HG03558 (cell line): ENCODE results near the gene ZBTB44.
"Not testable (repeated sequence)": the region's sequence is repeated elsewhere in the genome, so short reads cannot be mapped to it uniquely, and the experiment has no call there.

Experiments used
- ATAC-seq: cut with Tn5 transposase; IDR thresholded peaks from one replicate; pipeline ENCODE4 v1.9.1; 2021; ENCODE audit warnings: moderate number of reproducible peaks; ENCODE audit not compliant: unreplicated experiment; ENCODE audit errors: extremely low read depth

Gene ZBTB44, protein sequence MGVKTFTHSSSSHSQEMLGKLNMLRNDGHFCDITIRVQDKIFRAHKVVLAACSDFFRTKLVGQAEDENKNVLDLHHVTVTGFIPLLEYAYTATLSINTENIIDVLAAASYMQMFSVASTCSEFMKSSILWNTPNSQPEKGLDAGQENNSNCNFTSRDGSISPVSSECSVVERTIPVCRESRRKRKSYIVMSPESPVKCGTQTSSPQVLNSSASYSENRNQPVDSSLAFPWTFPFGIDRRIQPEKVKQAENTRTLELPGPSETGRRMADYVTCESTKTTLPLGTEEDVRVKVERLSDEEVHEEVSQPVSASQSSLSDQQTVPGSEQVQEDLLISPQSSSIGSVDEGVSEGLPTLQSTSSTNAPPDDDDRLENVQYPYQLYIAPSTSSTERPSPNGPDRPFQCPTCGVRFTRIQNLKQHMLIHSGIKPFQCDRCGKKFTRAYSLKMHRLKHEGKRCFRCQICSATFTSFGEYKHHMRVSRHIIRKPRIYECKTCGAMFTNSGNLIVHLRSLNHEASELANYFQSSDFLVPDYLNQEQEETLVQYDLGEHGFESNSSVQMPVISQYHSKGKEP

DNA sequence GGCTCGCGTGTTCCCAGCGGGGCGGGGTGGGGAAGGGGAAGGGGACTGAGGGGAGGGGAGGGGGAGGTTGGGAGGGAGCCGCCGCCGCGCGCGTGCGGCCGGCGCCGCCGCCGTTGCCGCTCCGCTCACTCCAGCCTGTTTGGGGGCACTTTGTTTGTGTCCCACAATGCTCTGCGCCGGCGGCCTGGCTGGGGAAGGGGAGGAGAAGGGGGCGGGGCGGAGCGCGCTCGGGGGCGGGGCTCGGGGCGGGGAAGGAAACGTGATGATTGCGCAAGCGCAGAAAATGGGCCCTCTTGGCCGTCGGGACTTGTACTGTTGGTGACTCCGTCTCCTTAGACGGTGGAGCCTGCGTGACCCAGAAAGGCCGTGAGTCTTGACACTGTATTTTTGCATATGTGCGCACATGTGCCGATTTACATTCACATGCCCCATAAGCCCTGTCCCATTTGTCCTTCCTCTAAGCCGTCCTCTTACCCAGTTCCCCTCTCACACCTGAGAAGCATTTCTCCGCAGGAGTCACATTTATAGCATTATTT is at the start of gene ZBTB44:
Gene ZBTB44, minus strand, starts transcription at position 168 of the 536 bp plus-strand sequence. CDS start 53,044 bp downstream, outside the sequence.
- peak; percentile 40 for ATAC-seq

DNA sequence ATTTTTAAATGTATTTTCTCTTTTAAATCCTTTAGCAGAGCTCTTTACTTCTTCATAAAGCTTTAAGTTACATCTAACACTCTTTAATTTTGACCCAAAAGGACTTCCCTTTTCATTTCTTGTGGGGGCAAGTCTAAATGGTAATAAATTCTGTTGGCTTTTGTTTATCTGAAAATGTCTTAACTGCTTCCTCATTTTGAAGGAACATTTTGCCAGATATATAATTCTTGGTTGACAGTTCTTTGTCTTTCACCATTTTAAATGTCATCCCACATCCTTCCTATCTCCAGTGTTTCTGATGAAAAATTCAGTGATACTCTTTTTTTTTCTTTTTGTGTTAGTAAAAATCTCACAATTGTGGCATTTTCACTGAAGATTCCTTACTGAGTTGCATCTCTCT is 44.7 kb upstream of the ZBTB44 start:
- no peak for ATAC-seq

DNA sequence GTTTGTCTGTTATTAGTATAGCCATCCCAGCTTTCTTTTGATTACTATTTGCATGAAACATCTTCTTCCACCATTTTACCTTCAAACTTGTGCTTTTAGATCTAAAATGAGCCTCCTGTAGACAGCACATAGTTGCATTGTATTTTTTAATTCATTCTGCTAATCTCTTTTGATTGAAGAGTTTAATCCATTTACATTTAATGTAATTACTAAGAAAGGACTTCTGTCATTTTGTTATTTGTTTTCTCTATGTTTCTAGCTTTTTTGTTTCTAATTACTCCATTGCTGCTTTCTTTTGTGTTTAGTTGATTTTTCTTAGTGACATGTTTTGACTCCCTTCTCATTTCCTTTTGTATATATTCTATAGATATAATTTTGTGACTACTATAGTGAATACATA is 43.7 kb upstream of the ZBTB44 start:
- ATAC-seq: no peak

DNA sequence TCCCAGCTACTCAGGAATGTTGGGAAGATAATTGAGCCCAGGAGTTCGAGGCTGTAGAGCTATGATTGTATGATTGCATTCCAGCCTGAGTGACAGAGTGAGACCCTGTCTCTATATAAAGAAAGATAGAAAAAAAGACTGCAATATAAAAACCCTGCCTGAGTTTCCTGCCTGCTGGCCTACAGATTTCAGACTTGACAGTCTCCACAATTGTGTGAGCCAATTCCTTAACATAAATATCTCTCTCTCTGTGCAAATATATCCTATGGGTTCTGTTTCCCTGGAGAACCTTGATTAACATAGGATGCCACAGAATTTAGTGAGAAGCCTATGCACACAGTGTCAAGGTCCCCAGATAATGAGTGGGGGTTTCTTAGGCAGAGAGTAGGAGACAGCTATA is 32.5 kb upstream of the ZBTB44 start:
- no peak for ATAC-seq

DNA sequence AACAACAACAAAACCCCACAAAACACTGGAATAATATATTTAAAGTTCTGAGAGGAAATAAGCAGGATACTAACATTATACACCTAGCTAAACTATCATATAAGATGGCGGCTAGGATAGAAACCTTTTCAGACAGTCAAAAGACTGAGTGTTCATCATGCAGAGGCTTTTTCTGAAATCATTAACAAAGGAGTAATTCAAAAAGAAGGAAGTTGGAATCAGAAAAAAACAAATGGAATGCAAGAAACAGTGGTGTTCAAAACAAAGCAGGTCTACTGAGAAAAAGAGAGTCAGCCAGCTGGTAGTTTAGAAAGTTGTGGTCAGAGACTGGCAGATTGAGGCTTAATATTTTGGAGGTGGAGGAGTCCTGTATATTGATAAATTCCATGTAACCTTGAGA is 30.1 kb upstream of the ZBTB44 start:
- no peak for ATAC-seq

DNA sequence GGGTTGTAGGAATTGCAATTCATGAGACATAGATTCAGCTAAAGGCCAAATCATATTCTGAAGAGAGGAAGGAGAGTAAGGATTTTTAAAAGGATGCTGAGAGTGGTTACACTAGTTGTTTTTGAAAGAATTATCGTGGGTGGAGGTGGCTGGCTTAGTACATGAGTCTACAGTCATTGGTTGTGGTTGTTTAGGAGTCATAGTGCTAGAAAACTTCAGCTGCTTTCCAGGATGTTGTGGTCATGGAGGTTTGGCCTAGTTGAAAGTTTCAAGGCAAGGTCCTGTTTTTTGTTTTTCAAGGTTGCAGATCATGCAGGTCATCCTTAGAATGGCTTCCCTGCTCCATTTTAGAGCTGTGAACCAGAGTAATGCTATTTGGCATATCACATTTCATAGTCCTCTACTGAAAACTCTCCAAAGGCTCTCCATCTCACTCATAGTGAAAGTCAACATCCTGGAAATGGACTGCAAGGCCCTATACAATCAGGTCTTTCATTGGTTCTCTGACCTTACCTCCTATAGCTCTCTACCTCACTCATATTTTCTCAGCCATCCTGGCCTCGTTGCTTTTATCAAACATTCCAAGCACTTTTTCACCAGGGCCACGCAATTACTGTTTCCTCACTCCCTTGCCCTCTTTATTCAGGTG is 26.1 kb upstream of the ZBTB44 start:
- no peak for ATAC-seq

DNA sequence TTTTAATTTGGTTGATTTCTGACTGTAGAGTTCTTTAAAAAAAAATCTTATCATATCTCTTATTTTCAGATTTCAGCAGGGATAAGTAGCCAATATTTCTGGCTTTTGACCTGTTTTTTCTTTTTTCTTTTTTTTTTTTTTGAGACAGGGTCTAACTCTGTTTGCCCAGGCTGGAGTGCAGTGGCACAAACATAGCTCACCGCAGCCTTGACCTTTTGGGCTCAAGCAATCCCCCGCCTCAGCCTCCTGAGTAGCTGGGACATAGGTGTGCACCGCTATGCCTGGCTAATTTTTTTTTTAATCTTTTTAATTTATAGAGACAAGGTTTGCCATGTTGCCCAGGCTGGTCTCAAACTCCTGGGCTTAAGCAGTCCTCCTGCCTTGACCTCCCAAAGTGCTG is 23.9 kb upstream of the ZBTB44 start:
- no peak for ATAC-seq

DNA sequence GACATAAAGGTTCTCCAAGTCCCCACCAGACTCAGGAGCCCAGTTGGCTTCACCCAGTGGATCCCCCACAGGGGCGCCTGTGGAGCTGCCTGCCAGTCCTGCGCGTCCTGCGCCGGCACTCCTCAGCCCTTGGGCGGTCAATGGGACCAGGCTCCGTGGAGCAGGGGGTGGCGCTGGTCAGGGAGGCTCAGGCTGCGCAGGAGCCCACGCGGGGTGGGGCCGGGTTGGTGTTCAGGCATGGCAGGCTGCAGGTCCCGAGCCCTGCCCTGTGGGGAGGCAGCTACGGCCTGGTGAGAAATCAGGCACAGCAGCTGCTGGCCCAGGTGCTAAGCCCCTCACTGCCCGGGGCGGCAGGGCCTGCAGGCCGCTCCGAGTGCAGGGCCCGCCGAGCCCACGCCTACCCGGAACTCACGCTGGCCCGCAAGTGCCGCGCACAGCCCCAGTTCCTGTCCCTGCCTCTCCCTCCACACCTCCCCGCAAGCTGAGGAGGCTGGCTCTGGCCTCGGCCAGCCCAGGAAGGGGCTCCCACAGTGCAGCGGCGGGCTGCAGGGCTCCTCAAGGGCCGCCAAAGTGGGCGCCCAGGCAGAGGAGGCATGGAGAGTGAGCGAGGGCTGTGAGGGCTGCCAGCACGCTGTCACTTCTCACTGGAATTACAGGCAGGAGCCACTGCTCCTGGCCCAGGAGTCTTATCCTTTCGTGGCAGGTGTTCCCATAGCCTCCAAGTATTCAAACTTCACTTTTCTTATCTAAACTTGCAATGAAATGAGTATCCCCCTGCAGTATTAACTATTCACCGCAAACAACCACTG is 22.8 kb upstream of the ZBTB44 start:
- ATAC-seq: no peak

DNA sequence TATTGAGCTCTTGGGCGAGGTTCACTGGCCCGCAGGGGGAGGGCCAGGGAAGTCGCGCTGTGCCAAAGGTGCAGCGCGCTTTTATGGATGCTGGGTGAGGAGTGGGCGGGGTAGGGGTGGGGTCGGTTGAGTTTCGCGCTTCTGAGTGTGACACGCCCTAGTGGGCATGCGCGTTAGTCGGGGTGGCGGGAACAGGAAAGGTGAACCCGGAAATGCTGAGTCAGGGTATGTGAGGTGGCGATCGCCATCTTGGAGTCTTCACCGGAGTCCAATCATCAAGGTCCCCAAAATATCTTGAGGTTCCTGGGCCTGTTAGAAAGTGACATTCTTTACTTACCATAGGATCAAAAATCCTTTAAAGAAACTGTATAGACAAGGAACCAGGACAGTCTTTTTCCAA is 16.7 kb upstream of the ZBTB44 start:
- not testable (repeated sequence) for ATAC-seq

DNA sequence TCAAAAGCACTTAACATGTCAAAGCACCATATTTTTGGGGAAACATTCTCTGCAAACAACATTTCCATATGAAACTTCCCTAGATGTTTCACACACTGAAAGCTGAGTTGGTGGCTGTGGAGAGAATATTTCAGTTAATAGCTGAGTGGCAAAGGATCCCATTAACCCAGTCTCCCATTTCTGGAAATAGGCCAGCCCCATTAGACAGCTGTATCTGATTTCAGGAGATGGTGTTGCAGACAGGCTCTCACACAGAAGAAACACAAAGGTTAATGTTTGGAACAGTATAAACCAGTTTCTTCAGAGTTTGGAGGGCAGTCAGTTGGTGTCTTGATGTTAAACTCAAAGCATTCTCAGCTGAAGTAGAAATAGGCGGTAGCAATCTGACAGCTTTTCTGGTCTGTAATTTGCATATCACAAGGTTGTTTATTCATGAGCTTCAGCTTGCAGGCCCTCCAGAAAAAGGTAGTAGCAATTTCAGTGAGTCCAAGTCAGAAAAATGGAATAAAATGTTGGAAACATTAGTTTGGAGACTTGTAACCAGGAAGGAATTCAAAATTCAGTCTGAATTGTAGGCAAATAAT is 15.5 kb upstream of the ZBTB44 start:
- no peak for ATAC-seq

DNA sequence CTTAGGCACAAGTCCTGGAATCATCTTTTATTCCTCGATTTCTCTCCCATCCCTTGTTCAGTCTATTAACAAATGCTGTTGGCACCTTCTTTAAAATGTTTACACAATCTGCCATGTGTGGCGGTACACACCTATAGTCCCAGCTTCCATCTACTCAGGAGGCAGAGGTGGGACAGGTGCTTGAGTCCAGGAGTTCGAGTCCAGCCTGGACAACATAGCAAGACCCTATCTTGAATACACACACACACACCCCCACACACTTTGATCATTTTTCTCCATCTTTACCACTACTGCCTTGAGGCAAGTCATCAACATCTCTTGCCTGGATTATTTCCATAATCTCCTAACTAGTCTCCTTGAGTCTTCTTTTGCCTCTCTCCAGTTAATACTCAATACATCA is 13.7 kb upstream of the ZBTB44 start:
- no peak for ATAC-seq

DNA sequence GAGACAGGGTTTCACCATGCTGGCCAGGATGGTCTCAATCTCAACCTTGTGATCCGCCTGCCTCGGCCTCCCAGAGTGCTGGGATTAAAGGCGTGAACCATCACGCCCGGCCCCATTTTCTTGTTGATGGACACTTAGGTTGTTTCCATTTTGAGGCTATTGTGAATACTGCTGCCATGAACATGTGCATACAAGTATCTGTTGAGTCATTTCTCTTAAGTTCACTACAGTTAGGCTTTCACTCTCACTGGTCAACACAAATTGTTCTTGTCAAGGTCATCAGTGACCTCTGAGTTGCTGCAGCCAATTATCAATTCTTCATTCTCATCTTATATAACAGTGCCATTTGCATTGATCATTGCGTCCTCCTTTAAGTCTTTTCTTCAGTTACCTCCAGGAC is 13.0 kb upstream of the ZBTB44 start:
- no peak for ATAC-seq

DNA sequence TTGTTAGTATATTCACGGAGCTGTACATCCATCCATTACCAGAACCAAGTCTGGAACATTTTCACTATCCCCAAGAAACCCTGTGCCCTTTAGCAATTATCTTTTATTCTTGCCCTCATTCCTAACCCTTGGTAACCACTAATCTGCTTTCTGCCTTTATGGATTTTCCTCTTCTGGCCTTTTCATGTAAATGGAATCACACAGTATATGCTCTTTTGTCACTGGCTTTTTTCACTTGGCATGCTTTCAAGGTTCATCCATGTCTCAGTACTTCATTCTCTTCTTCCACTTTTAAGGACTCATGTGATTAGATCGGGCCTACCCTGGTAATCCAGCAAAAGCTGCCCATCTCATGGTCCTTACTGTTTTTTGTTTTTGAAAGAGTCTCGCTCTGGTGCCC is 11.0 kb upstream of the ZBTB44 start:
- no peak for ATAC-seq

DNA sequence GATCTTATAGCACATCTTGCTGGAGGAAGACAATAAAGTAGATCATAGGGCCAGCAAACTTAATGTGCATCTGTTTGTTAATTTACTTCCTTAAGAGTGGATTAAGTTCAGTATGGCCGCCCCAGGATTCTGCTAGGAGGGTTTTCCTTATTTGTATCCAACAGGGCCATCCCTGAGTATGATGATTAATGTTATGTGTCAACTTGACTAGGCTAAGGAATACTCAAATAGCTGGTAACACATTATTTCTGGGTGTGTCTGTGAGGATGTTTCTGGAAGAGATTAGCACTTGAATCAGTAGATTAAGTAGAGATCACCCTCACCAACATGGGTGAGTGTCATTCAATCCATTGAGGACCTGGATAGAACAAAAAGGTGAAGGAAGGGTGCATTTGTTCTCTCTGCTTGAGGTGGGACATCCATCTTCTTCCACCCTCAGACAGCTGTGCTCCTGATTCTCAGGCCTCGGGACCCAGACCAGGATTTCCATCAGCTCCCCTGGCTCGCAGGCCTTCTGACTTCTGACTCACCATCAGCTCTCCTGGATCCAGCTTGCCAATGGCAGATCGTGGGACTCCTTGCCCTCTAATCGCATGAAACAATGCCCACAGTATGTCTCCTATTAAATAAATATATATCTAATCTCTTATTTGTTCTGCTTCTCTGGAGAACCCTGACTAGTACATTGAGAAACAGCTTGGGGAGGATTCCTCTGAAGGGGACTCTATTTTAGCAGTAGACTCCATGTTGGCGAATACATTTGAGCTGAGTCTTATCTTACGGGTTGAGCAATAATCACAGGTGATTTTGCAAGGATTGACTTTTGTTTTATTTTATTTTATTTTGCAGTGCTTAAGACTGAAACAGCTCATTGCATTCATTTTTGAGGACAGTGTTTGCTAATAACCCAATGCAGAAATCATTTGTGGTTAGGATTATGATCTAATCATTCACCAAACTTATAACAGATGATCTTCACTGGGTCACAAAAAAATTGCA is 9.0 kb upstream of the ZBTB44 start:
- no peak for ATAC-seq

DNA sequence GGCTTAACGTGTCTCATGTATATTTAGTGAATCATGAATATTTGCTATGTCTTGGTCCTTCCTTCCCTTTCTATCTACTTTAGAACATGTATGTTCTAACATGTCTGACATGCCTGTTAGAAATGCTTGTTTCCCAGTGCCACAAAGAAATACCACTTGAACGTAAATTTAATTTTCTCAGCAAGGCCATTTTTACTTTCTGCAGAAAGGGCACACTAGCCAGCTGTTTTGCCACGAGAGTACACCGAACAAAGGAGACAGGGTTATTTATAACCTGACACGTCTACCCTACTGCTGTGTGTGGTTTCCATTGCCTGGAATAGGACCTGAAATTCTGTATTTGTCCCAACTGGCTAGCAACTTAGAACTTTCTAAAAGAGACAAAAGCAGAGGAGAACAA is 7.4 kb upstream of the ZBTB44 start:
- no peak for ATAC-seq

DNA sequence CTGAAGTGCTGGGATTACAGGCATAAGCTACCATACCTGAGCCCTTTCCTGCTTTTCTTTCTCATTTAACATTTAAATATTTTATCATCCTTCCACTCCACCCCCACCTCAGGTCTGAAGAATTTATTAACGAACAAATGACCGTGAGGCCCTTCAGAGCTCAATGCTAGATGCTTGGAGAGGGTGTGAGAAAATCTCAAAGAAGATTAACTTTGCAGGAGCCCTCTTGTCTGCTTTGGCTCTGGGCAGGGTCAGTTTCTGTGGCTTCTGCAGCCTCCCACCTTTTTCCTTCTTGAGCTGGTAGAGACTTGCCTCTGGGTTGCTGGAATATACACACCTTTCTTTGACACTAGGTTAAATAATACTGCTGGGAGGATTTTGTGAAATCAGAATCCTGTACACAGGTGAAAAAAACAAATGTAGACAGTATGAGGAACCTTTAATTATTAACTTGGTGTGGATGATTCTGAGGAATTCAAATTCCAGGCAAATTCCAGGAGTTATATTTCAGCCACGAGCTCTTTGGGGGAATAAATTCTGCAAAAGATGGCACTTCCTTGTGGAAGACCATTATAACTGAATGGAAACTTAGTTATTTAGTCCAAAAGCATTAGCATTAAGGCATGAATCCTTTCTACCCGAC is 3.4 kb upstream of the ZBTB44 start:
- no peak for ATAC-seq

DNA sequence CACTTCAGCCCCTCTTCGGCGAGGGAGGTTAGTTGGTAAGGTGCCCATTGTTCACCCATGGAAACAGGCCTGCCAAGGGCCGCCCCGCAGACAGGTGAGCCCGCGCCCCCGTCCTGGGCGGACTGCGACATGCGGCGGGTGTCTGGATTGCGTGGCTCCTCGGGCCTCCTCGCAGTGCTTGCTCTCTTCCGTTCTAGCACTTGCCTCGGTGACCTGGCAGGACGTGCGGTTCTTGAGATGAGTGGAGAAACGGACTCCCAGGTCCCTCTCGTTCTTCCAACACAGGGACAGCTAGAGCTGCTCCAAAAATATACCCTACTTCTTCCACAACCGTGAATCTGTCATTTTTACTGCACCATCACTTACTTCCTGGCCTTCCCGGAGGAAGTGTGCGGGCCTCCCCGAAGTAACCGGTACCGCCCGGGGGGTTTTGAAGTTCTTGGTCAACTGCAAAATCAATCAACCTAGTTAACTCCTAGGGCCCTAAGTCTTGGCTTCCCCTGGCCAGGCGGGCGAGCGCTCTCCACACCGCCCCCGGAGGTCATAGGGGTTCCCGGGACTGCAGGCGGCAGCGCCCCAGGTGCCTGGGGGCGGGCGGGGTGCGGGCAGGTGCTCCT is 745 bp upstream of the ZBTB44 start:
- ATAC-seq: peak; percentile 15

DNA sequence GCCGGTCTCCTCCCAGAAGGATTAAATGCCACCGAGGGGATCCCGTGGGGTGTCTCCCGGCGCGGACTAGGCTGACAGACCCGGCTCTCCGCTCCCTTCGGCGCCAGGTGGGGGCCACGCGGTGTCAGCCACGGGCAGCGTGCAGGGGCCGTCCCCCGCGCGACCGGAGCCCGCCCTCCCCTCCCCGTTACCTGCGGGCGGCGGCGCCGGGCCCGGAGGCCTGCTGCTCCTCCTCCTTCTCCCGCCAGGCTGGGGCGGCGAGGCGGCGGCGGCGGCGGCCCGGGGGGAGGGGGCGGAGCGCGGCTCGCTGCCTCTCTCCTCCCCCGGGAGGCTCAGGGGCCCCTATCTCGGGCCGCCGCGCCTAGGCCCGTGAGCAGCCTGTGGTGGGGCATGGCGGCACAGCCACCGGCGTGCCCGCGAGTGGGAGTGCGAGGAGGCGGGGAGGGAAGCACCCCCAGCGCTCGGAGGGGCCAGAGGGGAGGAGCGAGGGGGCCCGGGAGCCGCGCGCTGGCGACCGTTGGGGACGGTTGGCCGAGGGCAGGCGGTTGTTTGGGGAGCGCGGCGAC is 450 bp downstream of the ZBTB44 start:
- peak; percentile 27 for ATAC-seq
